ENCODE measurements around the gene NEDD4L.

GRCh38 chr18:58419587-58420199 lies 375.7 kb downstream of the NEDD4L start:
- TF ChIP-seq POLR2AphosphoS5 (IDR thresholded peaks at IDR 0.05; ENCODE audit: low read depth): no peak
- TF ChIP-seq EZH2 (IDR thresholded peaks at IDR 0.05; ENCODE audit: low read depth, unreplicated experiment): no peak
- TF ChIP-seq CTCF (conservative IDR thresholded peaks at IDR 0.05; ENCODE audit: low read depth in 2 of 2): no peak
